ENCODE measurements around the gene TBC1D22A. TPM values are rescaled to one million over a fixed set of nuclear protein-coding genes. Genes with fewer than 3 reads are reported as not detected.
A peak's percentile ranks its signal among the peaks of the same experiment; 100 is the strongest.

TBC1D22A gene
- total and polyA plus RNA-seq, 8 donors: 14.4 to 33.5 (median 15.7) TPM

DNA sequence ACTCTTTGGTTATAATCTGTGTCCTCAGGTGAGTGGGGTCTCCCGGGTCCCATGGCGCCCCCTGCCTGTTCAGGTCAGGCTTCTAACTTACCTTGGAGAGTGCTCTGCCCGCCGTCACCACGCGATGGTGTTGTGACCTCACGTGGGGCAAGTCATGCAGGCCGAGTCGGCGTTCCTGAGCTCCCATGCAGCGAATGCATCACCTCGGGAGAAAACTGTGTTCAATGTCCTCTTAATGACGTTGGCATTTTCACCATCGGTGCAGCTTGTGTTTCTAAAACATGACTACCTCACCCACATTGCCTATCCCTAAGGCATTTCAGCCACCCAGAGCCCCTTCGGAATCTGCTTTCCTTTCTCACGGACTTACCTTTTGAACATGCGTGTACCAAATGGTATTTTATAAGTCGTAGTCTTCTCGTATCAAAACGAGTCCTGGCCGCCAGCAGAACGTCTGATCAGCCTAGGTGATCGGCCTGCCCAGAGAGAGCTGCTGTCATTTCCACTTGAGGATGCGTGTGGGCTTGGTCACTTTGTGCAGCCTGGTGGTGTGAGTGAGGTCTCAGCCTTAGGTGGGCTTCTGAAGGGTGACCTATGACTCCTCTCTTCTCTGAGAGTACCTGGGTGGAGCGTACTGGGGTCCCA is 64.8 kb downstream of the TBC1D22A start:
- TF ChIP-seq, protein P1, sequence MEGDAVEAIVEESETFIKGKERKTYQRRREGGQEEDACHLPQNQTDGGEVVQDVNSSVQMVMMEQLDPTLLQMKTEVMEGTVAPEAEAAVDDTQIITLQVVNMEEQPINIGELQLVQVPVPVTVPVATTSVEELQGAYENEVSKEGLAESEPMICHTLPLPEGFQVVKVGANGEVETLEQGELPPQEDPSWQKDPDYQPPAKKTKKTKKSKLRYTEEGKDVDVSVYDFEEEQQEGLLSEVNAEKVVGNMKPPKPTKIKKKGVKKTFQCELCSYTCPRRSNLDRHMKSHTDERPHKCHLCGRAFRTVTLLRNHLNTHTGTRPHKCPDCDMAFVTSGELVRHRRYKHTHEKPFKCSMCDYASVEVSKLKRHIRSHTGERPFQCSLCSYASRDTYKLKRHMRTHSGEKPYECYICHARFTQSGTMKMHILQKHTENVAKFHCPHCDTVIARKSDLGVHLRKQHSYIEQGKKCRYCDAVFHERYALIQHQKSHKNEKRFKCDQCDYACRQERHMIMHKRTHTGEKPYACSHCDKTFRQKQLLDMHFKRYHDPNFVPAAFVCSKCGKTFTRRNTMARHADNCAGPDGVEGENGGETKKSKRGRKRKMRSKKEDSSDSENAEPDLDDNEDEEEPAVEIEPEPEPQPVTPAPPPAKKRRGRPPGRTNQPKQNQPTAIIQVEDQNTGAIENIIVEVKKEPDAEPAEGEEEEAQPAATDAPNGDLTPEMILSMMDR (IDR thresholded peaks at IDR 0.05): no peak
- Histone ChIP-seq H3K4me1 (peaks cover 12 to 25% of the 10 kb centered on the region in 2 donors), H3K27me3 (no peaks in the 10 kb centered on the region), H3K9me3 (no peaks in the 10 kb centered on the region), H3K4me3 (no peak overlapping the region), H3K36me3 (peaks cover 0 to 6% of the 10 kb centered on the region in 2 donors), H3K27ac (no peak overlapping the region)
- intact Hi-C loops (cut with DNase I): no loop called here
- ATAC-seq (no peak), DNase-seq (no peak)

DNA sequence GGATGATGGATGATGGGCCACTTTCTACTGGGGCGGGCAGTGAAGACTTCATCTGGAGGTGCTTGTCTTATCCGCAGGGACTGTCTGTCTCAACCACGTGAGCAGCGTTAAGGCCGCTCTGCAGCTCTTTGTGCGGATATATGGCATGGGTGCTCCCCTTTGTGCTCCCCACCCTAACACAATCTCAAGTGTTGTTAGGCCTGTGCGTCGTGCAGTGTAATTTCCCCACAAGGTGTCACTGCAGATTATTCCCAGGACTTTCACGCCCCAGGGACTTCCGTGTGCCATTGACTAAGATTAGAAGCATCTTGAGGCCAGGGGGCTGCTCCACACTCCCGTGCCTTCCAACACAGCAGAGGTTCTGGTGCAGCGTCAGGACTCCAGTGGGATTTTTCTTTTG is 65.3 kb downstream of the TBC1D22A start:
- no peaks in the 10 kb centered on the region for H3K9me3 ChIP-seq
- TF ChIP-seq, protein P1 (IDR thresholded peaks at IDR 0.05): no peak
- DNase-seq: no peak
- intact Hi-C loops (cut with DNase I): no loop called here
- peaks cover 12 to 25% of the 10 kb centered on the region in 2 donors for H3K4me1 ChIP-seq
- no peak overlapping the region for H3K4me3 ChIP-seq
- H3K36me3 ChIP-seq: peaks cover 0 to 6% of the 10 kb centered on the region in 2 donors
- H3K27ac ChIP-seq: no peak overlapping the region
- ATAC-seq: no peak
- H3K27me3 ChIP-seq: no peaks in the 10 kb centered on the region

DNA sequence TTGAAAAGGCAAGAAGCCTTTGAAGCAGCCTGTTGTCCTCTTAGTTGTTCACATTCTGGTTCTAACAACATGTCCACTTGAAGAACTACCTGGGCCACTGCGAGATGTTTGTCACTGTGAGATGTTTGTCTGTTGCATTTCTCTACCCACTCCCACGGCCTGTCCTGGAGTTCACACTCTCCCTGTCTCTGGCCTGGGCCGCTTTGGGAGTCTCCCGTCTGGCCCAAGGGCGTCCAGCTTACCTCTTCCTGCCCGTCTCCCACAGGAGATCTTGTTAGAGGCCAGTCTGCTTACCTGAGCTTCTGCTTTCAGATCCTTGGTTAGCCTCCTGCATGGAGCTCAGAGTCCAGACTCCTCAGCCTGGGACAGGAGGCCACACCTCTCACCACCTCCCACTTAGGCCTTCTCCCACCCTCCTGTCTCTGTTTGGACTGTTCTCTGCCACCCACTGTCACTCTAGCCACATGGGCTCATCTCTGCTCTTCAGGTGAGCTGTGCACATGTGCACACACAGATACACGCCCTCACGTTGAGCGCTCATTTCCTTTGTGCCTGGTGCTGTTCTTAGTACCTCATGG is 66.0 kb downstream of the TBC1D22A start:
- no peak overlapping the region for H3K27ac ChIP-seq
- no peak for ATAC-seq
- H3K27me3 ChIP-seq: no peaks in the 10 kb centered on the region
- TF ChIP-seq, protein P1 (IDR thresholded peaks at IDR 0.05): no peak
- DNase-seq: no peak
- no peak overlapping the region for H3K4me3 ChIP-seq
- H3K9me3 ChIP-seq: no peaks in the 10 kb centered on the region
- intact Hi-C loops (cut with DNase I): no loop called here
- H3K36me3 ChIP-seq: peaks cover 0 to 6% of the 10 kb centered on the region in 2 donors
- H3K4me1 ChIP-seq: peaks cover 12 to 29% of the 10 kb centered on the region in 2 donors

DNA sequence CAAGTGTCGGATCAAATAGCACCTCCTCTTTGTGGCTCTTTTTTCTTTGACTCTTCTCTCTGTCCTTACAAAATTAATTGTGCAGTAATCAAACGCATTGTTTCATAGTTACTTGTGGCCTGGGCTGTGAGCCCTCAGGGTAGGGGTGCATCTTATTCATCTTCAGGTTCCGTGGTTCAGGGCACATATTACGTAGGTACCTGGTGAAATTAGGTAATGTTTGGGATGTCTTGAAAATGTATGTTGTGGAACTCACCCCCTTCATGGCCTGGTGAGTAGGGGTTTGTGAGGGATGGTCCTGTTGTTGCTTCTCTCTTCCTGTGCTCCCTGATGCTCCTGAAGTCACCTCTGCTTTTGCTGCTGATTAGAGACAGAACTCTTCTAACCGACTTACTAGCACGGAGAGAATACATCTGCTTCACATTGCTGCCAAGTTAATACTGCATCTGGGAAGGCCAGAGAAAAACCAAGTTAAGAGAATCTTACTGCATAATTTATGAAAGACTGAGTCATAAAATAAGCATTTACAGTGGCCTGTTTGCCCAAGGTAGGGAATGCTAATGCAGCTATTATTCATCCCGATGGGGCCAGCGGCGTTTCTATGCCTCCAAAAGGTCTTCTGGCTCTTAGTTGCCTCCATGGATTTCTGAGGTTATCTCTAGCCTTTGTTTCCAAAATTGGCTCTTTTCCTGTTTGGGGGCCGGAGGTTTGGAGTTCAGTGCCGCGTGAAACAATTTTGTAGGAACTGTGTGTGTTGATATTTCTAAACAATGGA is 66.9 kb downstream of the TBC1D22A start:
- H3K36me3 ChIP-seq: peaks cover 0 to 6% of the 10 kb centered on the region in 2 donors
- no peaks in the 10 kb centered on the region for H3K9me3 ChIP-seq
- peak overlapping the region in 1 of 2 donors; percentile 13 for H3K27ac ChIP-seq
- ATAC-seq (peak; percentile 57), DNase-seq (peak in 1 of 4 donors; percentile 64)
- intact Hi-C loops (cut with DNase I): no loop called here
- H3K4me3 ChIP-seq: no peak overlapping the region
- no peaks in the 10 kb centered on the region for H3K27me3 ChIP-seq
- H3K4me1 ChIP-seq: peaks cover 12 to 38% of the 10 kb centered on the region in 2 donors
- TF ChIP-seq, protein P1 (IDR thresholded peaks at IDR 0.05): no peak

Measured in left lung (tissue), 10 donors.